HK-2 (cell line): ENCODE measurements around the gene LPAR1.
"Not testable (repeated sequence)": the region's sequence is repeated elsewhere in the genome, so short reads cannot be mapped to it uniquely, and the experiment has no call there.

Experiments
- DNase-seq: peaks from one replicate; pipeline ENCODE4 v3.0.0-alpha.2; 2018; ENCODE audit not compliant: unreplicated experiment

Gene LPAR1

GRCh38 chr9:111038331-111039230 lies at the start of gene LPAR1:
TSS of gene LPAR1 (minus strand) at chr9:111038470. CDS start at chr9:110972117, 66,353 bp downstream.
- DNase-seq, result peak; percentile 39

GRCh38 chr9:111078391-111079038 lies 40.2 kb upstream of the LPAR1 start:
- DNase-seq, result no peak

GRCh38 chr9:111076519-111076918 lies 38.2 kb upstream of the LPAR1 start:
- DNase-seq, result no peak

DNA sequence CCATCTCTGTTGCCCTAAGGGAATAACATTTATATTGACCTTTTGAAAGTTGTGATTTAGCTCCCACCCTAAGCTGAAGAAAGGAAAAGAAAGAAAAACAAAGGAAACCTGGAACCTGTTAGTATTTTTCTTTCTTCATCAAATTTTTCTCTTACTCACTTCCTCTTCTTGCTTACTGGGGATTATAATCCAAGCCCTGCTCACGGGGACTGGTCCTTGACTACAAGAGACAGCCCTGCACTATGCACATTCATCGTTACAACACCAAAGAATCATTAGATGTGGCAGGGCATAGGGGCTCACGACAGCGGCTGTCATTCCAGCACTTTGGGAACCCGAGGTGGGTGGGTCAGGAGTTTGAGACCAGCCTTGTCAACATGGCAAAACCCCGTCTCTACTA lies 37.8 kb upstream of the LPAR1 start:
- no peak for DNase-seq

GRCh38 chr9:111074395-111074794 lies 36.1 kb upstream of the LPAR1 start:
- DNase-seq, result no peak

GRCh38 chr9:111069183-111069582 lies 30.9 kb upstream of the LPAR1 start:
- DNase-seq, result no peak

DNA sequence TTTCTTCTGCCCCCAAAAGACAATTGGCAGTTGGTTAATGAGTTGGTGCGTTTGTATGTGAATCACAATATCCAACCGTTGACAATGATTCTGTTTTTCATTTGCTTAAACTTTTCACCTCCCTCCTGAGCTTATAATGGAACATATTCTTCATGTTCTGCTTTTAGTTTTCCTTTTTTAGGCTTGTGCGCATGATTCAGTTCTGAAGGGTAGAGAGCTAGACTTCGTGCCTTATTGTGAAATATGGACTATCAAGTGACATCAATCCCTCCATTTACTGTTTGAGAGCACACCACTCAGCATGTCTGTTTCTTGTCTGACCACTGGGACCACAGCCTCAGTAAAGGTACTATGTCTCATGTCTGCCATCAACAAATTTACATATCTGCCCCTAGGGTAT lies 30.5 kb upstream of the LPAR1 start:
- no peak for DNase-seq

DNA sequence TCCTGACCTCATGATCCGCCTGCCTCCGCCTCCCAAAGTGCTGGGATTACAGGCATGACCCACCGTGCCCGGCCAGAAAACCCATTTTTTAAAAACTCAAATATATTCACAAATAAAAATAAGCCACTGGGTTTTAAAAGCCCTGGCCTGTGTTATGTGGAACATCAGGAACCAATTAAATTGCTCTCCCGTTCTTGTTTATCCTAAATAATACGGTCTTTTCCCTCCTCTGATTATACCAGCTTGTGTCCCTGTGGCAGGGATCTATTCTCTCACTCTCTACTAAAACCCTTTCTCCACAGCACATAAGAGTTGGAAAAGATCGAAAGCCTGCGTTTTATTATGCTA lies 30.1 kb upstream of the LPAR1 start:
- DNase-seq, result no peak

- DNase-seq, result no peak
Observed at GRCh38 chr9:111066468-111066867, 28.2 kb upstream of the LPAR1 start.

DNA sequence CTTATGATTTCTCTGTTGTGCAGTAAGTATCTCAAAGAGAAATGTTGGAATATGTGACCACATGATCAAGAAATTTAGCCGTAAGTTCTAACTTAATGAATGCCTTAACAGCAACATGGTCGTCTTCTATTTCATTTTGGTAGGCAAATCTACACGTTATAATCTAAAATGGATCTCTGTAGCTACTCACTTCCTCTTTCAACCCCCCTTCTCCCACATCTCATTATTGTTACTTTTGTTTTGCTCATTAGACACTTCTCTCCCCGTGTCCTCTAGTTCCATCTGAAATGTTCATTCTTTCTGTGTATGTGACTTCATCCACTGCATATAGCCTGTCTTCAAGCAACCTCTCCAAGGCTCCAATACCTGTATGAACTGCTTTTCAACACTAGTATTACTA lies 27.1 kb upstream of the LPAR1 start:
- no peak for DNase-seq

DNA sequence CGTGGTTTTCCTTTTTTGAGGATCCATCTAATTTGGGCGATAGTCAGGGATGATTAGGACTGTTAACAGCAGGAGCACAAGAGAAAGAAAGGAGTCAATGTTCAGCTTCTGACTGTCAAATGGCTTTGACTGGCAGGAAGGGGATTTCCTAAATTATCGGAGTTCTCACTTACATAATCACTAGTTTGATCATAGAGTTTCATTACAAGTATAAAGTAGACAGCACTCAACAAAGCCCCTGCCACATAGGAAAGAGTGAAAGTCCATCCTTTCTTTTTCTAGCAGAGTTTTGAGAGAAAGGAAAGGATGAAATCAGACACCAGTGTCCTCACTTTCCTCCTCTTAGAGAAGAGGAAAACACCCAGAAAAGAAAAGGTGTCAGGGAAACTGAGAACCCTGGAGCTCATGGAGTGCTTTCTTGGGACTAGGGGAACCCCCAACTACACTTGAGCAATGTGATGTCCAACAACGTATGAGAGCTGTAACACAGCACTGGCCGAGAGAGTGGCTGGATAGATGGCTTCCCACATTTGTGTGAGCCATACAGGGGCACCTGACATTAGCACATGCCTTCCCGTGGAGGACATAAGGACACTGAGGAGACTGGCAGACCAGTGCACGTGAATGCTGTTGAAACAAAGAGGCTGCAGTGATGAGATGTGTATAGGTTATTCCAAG lies 26.0 kb upstream of the LPAR1 start:
- no peak for DNase-seq

- DNase-seq, result no peak
Observed at GRCh38 chr9:111063332-111063731, 25.1 kb upstream of the LPAR1 start.

DNA sequence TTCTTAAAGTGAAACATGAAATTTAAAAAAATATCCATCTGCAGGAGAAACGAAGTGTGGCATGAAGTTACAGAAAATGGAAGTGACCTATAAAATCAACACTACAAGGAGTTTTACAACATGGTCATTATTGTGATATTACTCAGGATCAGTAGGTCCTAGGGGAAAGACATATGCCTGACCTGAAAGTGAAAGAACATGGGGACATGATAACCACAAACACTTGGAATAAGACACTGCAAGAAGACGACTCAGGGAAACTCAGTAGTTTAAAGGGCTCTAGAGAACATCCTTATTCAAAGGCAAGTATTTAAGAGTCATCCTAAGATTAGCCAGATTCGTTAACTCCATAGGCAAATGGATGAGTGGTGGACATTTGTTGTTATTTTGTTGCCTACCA lies 19.9 kb upstream of the LPAR1 start:
- no peak for DNase-seq

- DNase-seq, result no peak
Observed at GRCh38 chr9:111056538-111056937, 18.3 kb upstream of the LPAR1 start.

GRCh38 chr9:111052791-111053190 lies 14.5 kb upstream of the LPAR1 start:
- DNase-seq, result peak; percentile 22

- no peak for DNase-seq
Observed at GRCh38 chr9:111051400-111051799, 13.1 kb upstream of the LPAR1 start.

DNA sequence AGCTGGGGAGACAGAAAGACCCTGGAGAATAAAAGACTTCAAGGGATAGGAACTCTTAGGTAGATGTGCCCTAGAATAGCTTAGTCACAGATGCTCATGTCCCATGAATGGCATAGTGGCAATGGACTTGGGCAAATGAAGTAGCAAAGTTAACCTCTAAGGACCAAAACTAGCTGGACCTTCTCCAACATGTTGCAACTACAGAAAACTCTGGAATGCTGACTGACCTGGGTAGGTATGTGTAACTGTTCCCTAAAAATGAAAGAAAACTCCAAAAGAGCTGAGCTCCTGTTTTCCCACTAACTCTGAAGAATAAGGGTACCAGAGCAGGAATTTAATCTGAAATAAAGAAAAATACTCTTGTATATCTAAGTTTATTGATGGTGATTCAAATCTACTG lies 12.5 kb upstream of the LPAR1 start:
- no peak for DNase-seq

DNA sequence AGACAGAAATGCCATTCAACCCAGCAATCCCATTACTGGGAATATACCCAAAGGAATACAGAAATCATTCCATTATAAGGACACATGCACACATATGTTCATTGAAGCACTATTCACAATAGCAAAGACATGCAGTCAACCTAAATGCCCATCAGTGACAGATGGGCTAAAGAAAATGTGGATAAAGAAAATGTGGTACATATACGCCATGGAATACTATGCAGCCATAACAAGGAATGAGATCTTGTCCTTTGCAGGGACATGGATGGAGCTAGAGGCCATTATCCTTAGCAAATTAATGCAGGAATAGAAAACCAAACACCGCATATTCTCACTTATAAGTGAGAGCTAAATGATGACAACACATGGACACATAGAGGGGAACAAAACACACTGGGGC lies 9.0 kb upstream of the LPAR1 start:
- DNase-seq, result not testable (repeated sequence)

DNA sequence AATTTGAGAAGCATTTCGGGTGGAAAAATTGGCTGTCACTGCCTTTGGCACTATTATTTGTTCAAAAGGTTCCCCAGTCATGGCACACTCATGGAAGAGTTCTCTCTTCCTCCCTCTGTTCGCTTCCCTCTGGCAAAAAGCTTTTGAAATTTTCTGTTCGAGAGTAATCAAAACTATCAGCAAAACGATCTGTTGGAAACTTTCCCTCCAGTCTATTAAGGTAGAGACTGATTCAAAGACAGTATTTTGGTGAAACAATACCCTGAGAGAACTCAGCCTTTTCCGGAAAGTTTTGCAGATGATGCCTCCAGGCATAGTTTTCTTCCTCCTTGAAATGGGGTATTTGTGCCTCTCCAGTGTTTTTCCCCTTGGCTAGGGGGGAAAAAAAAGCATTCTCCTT lies 3.6 kb upstream of the LPAR1 start:
- DNase-seq, result no peak

DNA sequence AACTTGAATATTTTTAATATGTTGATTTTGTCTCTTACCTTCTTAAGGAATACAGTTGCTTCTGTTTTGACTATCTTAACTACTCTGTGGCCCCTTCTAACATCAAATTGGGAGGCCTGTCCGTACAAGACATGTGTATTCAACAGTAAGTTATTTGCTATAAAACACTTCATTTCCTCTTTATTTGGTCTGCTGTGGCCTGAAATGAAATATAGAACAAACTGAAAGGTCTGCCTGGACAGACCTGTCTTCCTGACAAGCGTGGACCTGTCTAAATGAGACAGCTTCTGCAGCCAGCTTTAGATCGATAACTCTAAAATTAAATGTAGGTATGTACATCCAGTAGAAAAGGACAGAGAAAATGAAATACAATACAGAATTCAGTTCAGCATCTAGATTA lies 2.2 kb upstream of the LPAR1 start:
- DNase-seq, result no peak

DNA sequence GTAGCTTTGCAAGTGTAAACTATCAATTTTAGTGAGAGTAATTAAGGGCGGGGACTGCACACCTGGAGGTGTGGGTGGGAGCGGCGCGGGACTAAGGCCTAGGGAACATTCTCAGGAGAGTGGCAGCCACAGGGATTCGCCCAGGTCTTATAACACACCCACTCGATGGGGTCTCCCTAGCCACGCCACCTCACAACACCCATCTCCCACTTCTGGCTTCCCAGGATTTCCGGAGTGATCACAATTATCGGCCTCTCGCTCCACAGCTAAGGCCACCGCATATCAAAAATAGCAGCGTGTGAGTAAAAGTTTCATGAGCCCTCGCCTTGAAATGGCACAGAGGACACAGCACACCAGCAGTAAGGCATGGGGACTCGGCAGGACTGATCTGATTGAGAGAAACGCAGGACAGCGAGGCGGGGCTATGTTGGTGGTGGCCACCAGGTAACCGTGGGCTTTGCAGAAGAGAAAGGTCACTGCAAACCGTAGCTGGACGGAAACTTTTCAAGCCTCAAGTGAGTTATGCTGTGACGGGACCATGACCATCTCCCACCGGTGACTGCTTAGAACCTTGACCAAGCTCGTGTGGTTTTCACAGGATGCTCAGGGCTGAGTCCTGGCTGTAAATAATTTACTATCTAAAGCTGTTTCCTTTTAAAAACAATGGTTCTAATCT lies 1.1 kb upstream of the LPAR1 start:
- DNase-seq, result peak; percentile 35

DNA sequence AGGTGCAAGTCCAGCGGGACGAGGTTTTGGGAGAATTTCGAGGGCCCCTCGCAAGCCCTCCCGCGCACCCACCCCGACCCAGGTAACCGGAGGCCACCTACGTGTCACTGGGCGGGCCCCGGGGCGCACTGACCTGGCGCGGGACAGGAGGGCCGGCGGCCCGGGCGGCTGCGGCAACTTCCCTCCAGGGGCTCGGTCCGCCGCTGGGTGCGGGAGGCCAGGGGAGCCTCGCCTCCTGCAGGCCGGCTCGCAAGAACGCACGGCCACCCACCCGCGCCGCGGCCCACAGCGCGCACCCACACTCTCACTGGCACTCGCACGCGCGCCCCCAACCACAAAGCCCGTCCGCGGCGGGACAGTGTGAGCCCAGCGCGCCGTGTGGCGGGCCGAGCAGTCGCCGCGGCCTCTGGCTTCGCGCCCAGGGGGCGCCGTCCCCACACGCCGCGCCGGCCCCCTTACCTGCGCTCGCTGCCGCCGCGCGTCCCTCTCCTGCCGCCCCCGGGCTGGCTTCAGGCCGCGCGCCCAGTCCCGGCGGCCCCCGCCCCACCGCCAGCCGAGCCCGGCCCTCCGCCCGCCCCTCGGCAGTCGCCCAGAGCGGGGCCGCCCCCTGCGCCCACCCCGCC lies 451 bp downstream of the LPAR1 start:
- DNase-seq, result peak; percentile 63
